Colon (tissue), 2 donors: ENCODE measurements around the gene NOXA1.

ENCODE experiments used
- FAIRE-seq: peaks from 2 replicates; lab custom pipeline; 2012; peaks lifted over from hg19 to GRCh38; lab: Jason Lieb, UNC
- donor health status: control.
- donor health status: control.

The NOXA1 gene

GRCh38 chr9:137427454-137428310 is 4.5 kb downstream of the NOXA1 start:
- no peak for FAIRE-seq

GRCh38 chr9:137428311-137428630 is 5.1 kb downstream of the NOXA1 start:
- no peak for FAIRE-seq

- no peak for FAIRE-seq
Measured at GRCh38 chr9:137428841-137429545, 5.8 kb downstream of the NOXA1 start.

- no peak for FAIRE-seq
Measured at GRCh38 chr9:137429546-137429890, 6.3 kb downstream of the NOXA1 start.

- FAIRE-seq, result no peak
Measured at GRCh38 chr9:137429974-137430722, 7.0 kb downstream of the NOXA1 start.

- no peak for FAIRE-seq
Measured at GRCh38 chr9:137430723-137431415, 7.7 kb downstream of the NOXA1 start.

GRCh38 chr9:137431416-137431931 is 8.3 kb downstream of the NOXA1 start:
- no peak for FAIRE-seq

GRCh38 chr9:137432687-137433348 is 9.6 kb downstream of the NOXA1 start:
- FAIRE-seq, result no peak

- FAIRE-seq, result no peak
Measured at GRCh38 chr9:137433349-137433915, 10.2 kb downstream of the NOXA1 start.

GRCh38 chr9:137433916-137434431 is 10.8 kb downstream of the NOXA1 start:
- no peak for FAIRE-seq

- no peak for FAIRE-seq
Measured at GRCh38 chr9:137434498-137435380, 11.5 kb downstream of the NOXA1 start.

GRCh38 chr9:137435381-137435891 is 12.2 kb downstream of the NOXA1 start:
- no peak for FAIRE-seq

- no peak for FAIRE-seq
Measured at GRCh38 chr9:137435980-137436760, 13.0 kb downstream of the NOXA1 start.

GRCh38 chr9:137436761-137437600 is 13.8 kb downstream of the NOXA1 start:
- no peak for FAIRE-seq

GRCh38 chr9:137437691-137438590 is 14.7 kb downstream of the NOXA1 start:
- FAIRE-seq, result no peak

- no peak for FAIRE-seq
Measured at GRCh38 chr9:137438591-137439157, 15.5 kb downstream of the NOXA1 start.
